ENCODE measurements around the gene LYZ. TPM values are rescaled to one million over a fixed set of nuclear protein-coding genes. Genes with fewer than 3 reads are reported as not detected.

The LYZ gene
- total and polyA plus RNA-seq, 2 donors (not counting 1 experiment from before 2014, with no cell fraction given): 0.17 TPM; not detected in 1

DNA sequence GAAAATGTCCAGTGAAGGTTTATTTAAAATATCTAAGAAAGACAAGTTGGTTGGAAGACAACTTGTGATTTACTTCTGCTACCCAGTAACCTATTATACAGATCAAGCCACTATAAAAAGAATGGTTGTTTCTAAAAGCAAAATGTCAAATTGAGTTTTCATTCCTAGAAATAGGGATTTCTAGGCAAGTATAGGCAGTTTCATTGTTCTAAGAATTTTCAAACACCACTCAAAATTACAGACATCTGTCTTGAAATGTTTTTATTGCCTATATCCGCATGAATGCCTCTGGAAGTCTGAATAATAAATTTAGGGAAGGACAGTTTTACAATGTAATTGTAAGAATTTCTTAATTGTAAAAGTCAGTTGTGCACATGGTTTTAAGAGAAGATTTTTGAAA is 20.0 kb downstream of the LYZ start:
- H3K27ac ChIP-seq (ENCODE audit: insufficient read depth, low read length): no peak overlapping the region
- no peak for TF ChIP-seq EZH2 (IDR thresholded peaks at IDR 0.05; ENCODE audit: low read length, missing control alignments)
- TF ChIP-seq, protein P1, sequence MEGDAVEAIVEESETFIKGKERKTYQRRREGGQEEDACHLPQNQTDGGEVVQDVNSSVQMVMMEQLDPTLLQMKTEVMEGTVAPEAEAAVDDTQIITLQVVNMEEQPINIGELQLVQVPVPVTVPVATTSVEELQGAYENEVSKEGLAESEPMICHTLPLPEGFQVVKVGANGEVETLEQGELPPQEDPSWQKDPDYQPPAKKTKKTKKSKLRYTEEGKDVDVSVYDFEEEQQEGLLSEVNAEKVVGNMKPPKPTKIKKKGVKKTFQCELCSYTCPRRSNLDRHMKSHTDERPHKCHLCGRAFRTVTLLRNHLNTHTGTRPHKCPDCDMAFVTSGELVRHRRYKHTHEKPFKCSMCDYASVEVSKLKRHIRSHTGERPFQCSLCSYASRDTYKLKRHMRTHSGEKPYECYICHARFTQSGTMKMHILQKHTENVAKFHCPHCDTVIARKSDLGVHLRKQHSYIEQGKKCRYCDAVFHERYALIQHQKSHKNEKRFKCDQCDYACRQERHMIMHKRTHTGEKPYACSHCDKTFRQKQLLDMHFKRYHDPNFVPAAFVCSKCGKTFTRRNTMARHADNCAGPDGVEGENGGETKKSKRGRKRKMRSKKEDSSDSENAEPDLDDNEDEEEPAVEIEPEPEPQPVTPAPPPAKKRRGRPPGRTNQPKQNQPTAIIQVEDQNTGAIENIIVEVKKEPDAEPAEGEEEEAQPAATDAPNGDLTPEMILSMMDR (conservative IDR thresholded peaks at IDR 0.05 in 1 of 2, IDR thresholded peaks at IDR 0.05 in 1 of 2; ENCODE audit: low read depth in 1 of 2, low read length in 2 of 2): no peak
- H3K36me3 ChIP-seq (ENCODE audit: control insufficient read depth, insufficient read depth, low read length): peaks cover 4% of the 10 kb centered on the region

DNA sequence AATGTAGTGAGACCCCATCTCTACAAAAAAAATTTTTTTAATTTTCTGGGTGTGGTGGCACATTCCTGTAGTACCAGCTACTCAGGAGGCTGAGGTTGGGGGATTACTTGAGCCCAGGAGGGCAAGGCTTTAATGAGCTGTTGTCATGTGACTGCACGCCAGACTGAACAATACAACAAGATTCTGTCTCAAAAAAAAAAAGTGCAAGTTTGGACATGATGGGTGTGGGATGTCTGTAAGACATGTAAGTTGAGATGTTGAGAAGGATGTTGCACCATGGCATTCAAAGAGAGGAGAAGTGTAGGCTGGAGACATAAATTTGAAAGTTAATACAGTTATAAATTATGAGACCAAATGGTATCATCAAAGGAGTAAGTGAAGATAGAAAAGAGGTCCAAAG is 34.9 kb downstream of the LYZ start:
- H4K20me1 ChIP-seq (ENCODE audit: control insufficient read depth, extremely low read depth, insufficient read depth, low read length): no peaks in the 10 kb centered on the region
- no peaks in the 10 kb centered on the region for H3K27me3 ChIP-seq (ENCODE audit: control insufficient read depth, insufficient read depth, low read length)
- no peaks in the 10 kb centered on the region for H3K4me1 ChIP-seq (ENCODE audit: control insufficient read depth, extremely low read depth, insufficient read depth, low read length)
- TF ChIP-seq, protein P1 (conservative IDR thresholded peaks at IDR 0.05 in 1 of 2, IDR thresholded peaks at IDR 0.05 in 1 of 2; ENCODE audit: low read depth in 1 of 2, low read length in 2 of 2): no peak
- no peak for TF ChIP-seq EZH2 (IDR thresholded peaks at IDR 0.05; ENCODE audit: low read length, missing control alignments)
- no peak overlapping the region for H3K4me2 ChIP-seq (ENCODE audit: extremely low read depth, insufficient read depth, low read length)
- no peak for DNase-seq (ENCODE audit: low read depth in 2 of 2)
- no peak overlapping the region for H3K27ac ChIP-seq (ENCODE audit: insufficient read depth, low read length)
- no peaks in the 10 kb centered on the region for H3K9me3 ChIP-seq (ENCODE audit: control insufficient read depth, insufficient read depth, low read depth, low read length)
- H3K36me3 ChIP-seq (ENCODE audit: control insufficient read depth, insufficient read depth, low read length): no peaks in the 10 kb centered on the region
- no peaks in the 10 kb centered on the region for H3K79me2 ChIP-seq (ENCODE audit: control insufficient read depth, insufficient read depth, low read length)
- H2AFZ ChIP-seq (ENCODE audit: low read length): no peak overlapping the region
- H3K4me3 ChIP-seq (replicated peaks in 1 of 4; ENCODE audit: control extremely low read depth in 1 of 4, insufficient read depth in 1 of 4, low read depth in 3 of 4, low read length in 4 of 4): no peak overlapping the region
- no peak overlapping the region for H3K9ac ChIP-seq (ENCODE audit: insufficient read depth, low read length)

More for the DNA sequence above, 20.0 kb downstream of the LYZ start:
- H3K27me3 ChIP-seq (ENCODE audit: control insufficient read depth, insufficient read depth, low read length): no peaks in the 10 kb centered on the region
- H3K9ac ChIP-seq (ENCODE audit: insufficient read depth, low read length): no peak overlapping the region
- H3K4me3 ChIP-seq (replicated peaks in 1 of 4; ENCODE audit: control extremely low read depth in 1 of 4, insufficient read depth in 1 of 4, low read depth in 3 of 4, low read length in 4 of 4): no peak overlapping the region
- H3K9me3 ChIP-seq (ENCODE audit: control insufficient read depth, insufficient read depth, low read depth, low read length): no peaks in the 10 kb centered on the region
- no peaks in the 10 kb centered on the region for H3K79me2 ChIP-seq (ENCODE audit: control insufficient read depth, insufficient read depth, low read length)
- H4K20me1 ChIP-seq (ENCODE audit: control insufficient read depth, extremely low read depth, insufficient read depth, low read length): no peaks in the 10 kb centered on the region
- no peak for DNase-seq (ENCODE audit: low read depth in 2 of 2)
- no peak overlapping the region for H3K4me2 ChIP-seq (ENCODE audit: extremely low read depth, insufficient read depth, low read length)
- H2AFZ ChIP-seq (ENCODE audit: low read length): no peak overlapping the region
- H3K4me1 ChIP-seq (ENCODE audit: control insufficient read depth, extremely low read depth, insufficient read depth, low read length): no peaks in the 10 kb centered on the region

DNA sequence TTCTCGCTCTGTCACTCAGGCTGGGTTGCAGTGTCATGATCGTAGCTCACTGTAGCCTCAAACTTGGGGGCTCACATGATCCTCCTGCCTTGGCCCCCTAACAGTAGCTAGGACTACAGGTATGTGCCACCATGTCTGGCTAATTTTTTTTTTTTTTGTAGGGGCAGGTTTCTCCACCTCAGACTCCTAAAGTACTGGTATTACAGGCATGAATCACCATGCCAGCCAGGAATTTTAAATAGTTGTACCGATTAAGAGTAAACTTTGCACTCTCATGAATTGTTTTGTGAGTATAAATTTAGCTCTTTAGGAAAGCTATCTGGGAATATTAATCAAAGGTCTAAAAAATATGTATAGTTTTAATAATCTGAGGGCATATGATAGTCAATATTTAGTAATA is 36.9 kb downstream of the LYZ start:
- H3K9me3 ChIP-seq (ENCODE audit: control insufficient read depth, insufficient read depth, low read depth, low read length): no peaks in the 10 kb centered on the region
- H3K79me2 ChIP-seq (ENCODE audit: control insufficient read depth, insufficient read depth, low read length): no peaks in the 10 kb centered on the region
- H2AFZ ChIP-seq (ENCODE audit: low read length): no peak overlapping the region
- no peaks in the 10 kb centered on the region for H3K27me3 ChIP-seq (ENCODE audit: control insufficient read depth, insufficient read depth, low read length)
- H3K36me3 ChIP-seq (ENCODE audit: control insufficient read depth, insufficient read depth, low read length): no peaks in the 10 kb centered on the region
- no peak overlapping the region for H3K4me2 ChIP-seq (ENCODE audit: extremely low read depth, insufficient read depth, low read length)
- no peaks in the 10 kb centered on the region for H4K20me1 ChIP-seq (ENCODE audit: control insufficient read depth, extremely low read depth, insufficient read depth, low read length)
- peaks cover 1% of the 10 kb centered on the region for H3K4me1 ChIP-seq (ENCODE audit: control insufficient read depth, extremely low read depth, insufficient read depth, low read length)
- H3K4me3 ChIP-seq (replicated peaks in 1 of 4; ENCODE audit: control extremely low read depth in 1 of 4, insufficient read depth in 1 of 4, low read depth in 3 of 4, low read length in 4 of 4): no peak overlapping the region
- DNase-seq (ENCODE audit: low read depth in 2 of 2): no peak
- TF ChIP-seq EZH2 (IDR thresholded peaks at IDR 0.05; ENCODE audit: low read length, missing control alignments): no peak
- TF ChIP-seq, protein P1 (conservative IDR thresholded peaks at IDR 0.05 in 1 of 2, IDR thresholded peaks at IDR 0.05 in 1 of 2; ENCODE audit: low read depth in 1 of 2, low read length in 2 of 2): no peak
- no peak overlapping the region for H3K27ac ChIP-seq (ENCODE audit: insufficient read depth, low read length)
- H3K9ac ChIP-seq (ENCODE audit: insufficient read depth, low read length): no peak overlapping the region
